Measurements from ENCODE around the gene RMDN3. TPM values are rescaled to one million over a fixed set of nuclear protein-coding genes. Genes with fewer than 3 reads are reported as not detected.
A peak's percentile ranks its signal among the peaks of the same experiment; 100 is the strongest.

RMDN3 gene
- total and polyA plus RNA-seq, 2 experiments from 2014 or later, result 26.0 to 46.8 TPM

DNA sequence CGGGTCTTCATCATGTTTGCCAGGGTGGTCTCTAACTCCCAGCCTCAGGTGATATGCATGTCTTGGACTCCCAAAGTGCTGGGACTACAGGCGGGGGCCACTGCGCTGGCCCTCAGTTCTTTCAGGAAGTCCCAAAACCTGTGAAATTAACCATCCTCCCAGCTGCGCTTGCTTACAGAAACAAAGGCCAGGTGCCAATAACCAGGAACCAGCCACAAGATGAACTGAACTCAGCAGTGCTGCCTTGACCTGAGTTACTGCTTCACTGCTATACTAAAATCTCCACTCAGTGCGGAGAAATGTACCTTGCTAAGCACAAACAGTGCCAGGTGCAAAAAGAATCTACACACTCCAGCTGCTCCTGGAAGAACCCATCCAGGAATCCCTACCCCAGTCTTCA, 4.9 kb upstream of the RMDN3 start:
- H3K27ac ChIP-seq, result no peak overlapping the region
- no peaks in the 10 kb centered on the region for H3K9me3 ChIP-seq (ENCODE audit: low read depth)
- H3K9me2 ChIP-seq (replicated peaks; ENCODE audit: insufficient read depth), result no peaks in the 10 kb centered on the region
- no peaks in the 10 kb centered on the region for H3K36me3 ChIP-seq (replicated peaks; ENCODE audit: insufficient read depth, low read depth)
- H3K79me2 ChIP-seq, result no peaks in the 10 kb centered on the region
- WGBS (ENCODE audit: low lambda C conversion rate, missing lambda C conversion rate), result 99% methylated on average over 5 of the region's 5 CpGs
- no peaks in the 10 kb centered on the region for H4K20me1 ChIP-seq (ENCODE audit: insufficient read depth, poor library complexity, severe bottlenecking)
- no peak overlapping the region for H3K4me2 ChIP-seq
- no peaks in the 10 kb centered on the region for H3K27me3 ChIP-seq
- H3K4me1 ChIP-seq (ENCODE audit: insufficient read depth), result peaks cover 21% of the 10 kb centered on the region
- DNase-seq (ENCODE audit: low spot score), result no peak
- no peak overlapping the region for H3K4me3 ChIP-seq
- no peak for TF ChIP-seq EZH2 (IDR thresholded peaks at IDR 0.05; ENCODE audit: borderline replicate concordance)
- TF ChIP-seq EZH2phosphoT487 (IDR thresholded peaks at IDR 0.05; ENCODE audit: low read depth, severe bottlenecking, unreplicated experiment), result no peak
- no peak for TF ChIP-seq CTCF (IDR thresholded peaks at IDR 0.05; ENCODE audit: poor library complexity)
- no peak overlapping the region for H2AFZ ChIP-seq

DNA sequence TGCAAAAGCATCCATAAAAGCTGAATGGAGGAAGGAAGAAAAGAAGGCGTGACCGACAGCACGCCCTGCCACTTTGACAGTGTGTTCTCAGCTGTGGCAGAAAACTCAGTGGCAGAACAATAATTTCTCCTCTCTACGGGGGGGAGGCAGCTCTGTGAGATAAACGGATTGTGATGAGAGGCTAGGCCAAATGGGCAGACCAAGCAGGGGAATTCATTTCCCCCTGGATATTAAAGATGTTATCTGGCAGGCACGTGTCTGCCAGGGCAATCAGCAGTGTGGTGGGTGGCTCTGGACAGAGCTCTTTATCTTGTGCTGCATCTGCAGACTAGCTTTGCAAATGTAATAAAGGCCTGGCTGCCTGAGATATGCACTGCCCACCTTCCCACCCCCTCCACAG, 1.9 kb upstream of the RMDN3 start:
- TF ChIP-seq CTCF (IDR thresholded peaks at IDR 0.05; ENCODE audit: poor library complexity) (no peak), EZH2phosphoT487 (IDR thresholded peaks at IDR 0.05; ENCODE audit: low read depth, severe bottlenecking, unreplicated experiment) (no peak), EZH2 (IDR thresholded peaks at IDR 0.05; ENCODE audit: borderline replicate concordance) (no peak)
- Histone ChIP-seq H3K4me2 (no peak overlapping the region), H3K4me1 (ENCODE audit: insufficient read depth) (peaks cover 15% of the 10 kb centered on the region), H3K9me3 (ENCODE audit: low read depth) (no peaks in the 10 kb centered on the region), H3K9me2 (replicated peaks; ENCODE audit: insufficient read depth) (no peaks in the 10 kb centered on the region), H3K36me3 (replicated peaks; ENCODE audit: insufficient read depth, low read depth) (no peaks in the 10 kb centered on the region), H4K20me1 (ENCODE audit: insufficient read depth, poor library complexity, severe bottlenecking) (no peaks in the 10 kb centered on the region), H2AFZ (no peak overlapping the region), H3K4me3 (no peak overlapping the region), H3K27me3 (no peaks in the 10 kb centered on the region), H3K27ac (no peak overlapping the region), H3K79me2 (peaks cover 26% of the 10 kb centered on the region)
- no peak for DNase-seq (ENCODE audit: low spot score)
- WGBS (ENCODE audit: low lambda C conversion rate, missing lambda C conversion rate), result 50% methylated on average over 6 of the region's 6 CpGs

DNA sequence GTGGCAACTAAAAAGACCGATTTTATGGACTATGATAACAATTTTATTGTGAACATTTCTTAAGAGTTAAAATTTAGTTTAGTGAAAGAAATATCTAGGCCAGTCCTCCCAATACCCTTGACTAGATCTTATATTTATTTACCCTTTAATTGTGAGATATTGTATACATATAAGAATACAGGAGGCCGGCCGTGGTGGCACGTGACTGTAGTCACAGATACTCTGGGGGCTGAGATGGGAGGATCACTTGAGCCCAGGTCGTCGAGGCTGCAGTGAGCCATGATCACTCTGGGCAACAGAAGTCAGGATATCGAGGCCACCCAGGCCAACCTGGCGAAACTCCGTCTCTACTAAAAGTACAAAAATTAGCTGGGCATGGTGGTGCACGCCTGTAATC, 756 bp upstream of the RMDN3 start:
- Histone ChIP-seq H4K20me1 (ENCODE audit: insufficient read depth, poor library complexity, severe bottlenecking) (no peaks in the 10 kb centered on the region), H3K9me3 (ENCODE audit: low read depth) (no peaks in the 10 kb centered on the region), H2AFZ (peak overlapping the region; percentile 83), H3K4me1 (ENCODE audit: insufficient read depth) (peaks cover 15% of the 10 kb centered on the region), H3K9me2 (replicated peaks; ENCODE audit: insufficient read depth) (no peaks in the 10 kb centered on the region), H3K79me2 (peaks cover 31% of the 10 kb centered on the region), H3K27ac (peak overlapping the region; percentile 95), H3K27me3 (no peaks in the 10 kb centered on the region), H3K4me3 (peak overlapping the region; percentile 27), H3K36me3 (replicated peaks; ENCODE audit: insufficient read depth, low read depth) (no peaks in the 10 kb centered on the region), H3K4me2 (peak overlapping the region; percentile 79)
- TF ChIP-seq EZH2phosphoT487 (IDR thresholded peaks at IDR 0.05; ENCODE audit: low read depth, severe bottlenecking, unreplicated experiment), result no peak
- no peak for TF ChIP-seq EZH2 (IDR thresholded peaks at IDR 0.05; ENCODE audit: borderline replicate concordance)
- TF ChIP-seq CTCF (IDR thresholded peaks at IDR 0.05; ENCODE audit: poor library complexity), result no peak
- WGBS (ENCODE audit: low lambda C conversion rate, missing lambda C conversion rate), result 78% methylated on average over 10 of the region's 10 CpGs
- no peak for DNase-seq (ENCODE audit: low spot score)

DNA sequence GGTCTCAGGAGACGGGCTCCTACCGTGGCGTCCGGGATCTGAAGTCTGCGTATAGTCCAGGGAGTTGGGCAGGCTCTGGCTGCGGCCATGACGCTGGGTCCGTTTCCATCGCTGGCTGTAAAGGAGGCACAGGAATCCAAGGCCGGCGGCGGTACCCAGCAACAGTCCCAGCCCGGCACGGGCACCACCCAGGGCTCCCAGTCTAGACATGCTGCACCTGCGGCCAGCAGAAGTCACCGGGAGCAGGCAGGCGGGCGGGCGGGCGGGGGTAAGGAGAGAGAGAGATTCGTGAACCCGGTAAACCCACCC, 526 bp downstream of the RMDN3 start:
- WGBS (ENCODE audit: low lambda C conversion rate, missing lambda C conversion rate), result 3% methylated on average over 20 of the region's 22 CpGs
- no peaks in the 10 kb centered on the region for H3K36me3 ChIP-seq (replicated peaks; ENCODE audit: insufficient read depth, low read depth)
- H2AFZ ChIP-seq, result peak overlapping the region; percentile 62
- DNase-seq (ENCODE audit: low spot score), result peak; percentile 49
- H3K9me3 ChIP-seq (ENCODE audit: low read depth), result no peaks in the 10 kb centered on the region
- peak overlapping the region; percentile 74 for H3K27ac ChIP-seq
- H3K4me2 ChIP-seq, result peak overlapping the region; percentile 95
- no peaks in the 10 kb centered on the region for H3K9me2 ChIP-seq (replicated peaks; ENCODE audit: insufficient read depth)
- TF ChIP-seq EZH2phosphoT487 (IDR thresholded peaks at IDR 0.05; ENCODE audit: low read depth, severe bottlenecking, unreplicated experiment), result no peak
- TF ChIP-seq CTCF (IDR thresholded peaks at IDR 0.05; ENCODE audit: poor library complexity), result no peak
- no peak for TF ChIP-seq EZH2 (IDR thresholded peaks at IDR 0.05; ENCODE audit: borderline replicate concordance)
- H3K4me1 ChIP-seq (ENCODE audit: insufficient read depth), result peaks cover 15% of the 10 kb centered on the region
- peak overlapping the region; percentile 71 for H3K4me3 ChIP-seq
- H3K79me2 ChIP-seq, result peaks cover 31% of the 10 kb centered on the region
- no peaks in the 10 kb centered on the region for H3K27me3 ChIP-seq
- H4K20me1 ChIP-seq (ENCODE audit: insufficient read depth, poor library complexity, severe bottlenecking), result no peaks in the 10 kb centered on the region
